ENCODE results near the gene ARL6IP6. TPM values are rescaled to one million over a fixed set of nuclear protein-coding genes. Genes with fewer than 3 reads are reported as not detected.
A peak's percentile ranks its signal among the peaks of the same experiment; 100 is the strongest.

The ARL6IP6 gene
- total and polyA plus RNA-seq, 2 experiments from 2014 or later: 49.1 to 65.4 TPM

DNA sequence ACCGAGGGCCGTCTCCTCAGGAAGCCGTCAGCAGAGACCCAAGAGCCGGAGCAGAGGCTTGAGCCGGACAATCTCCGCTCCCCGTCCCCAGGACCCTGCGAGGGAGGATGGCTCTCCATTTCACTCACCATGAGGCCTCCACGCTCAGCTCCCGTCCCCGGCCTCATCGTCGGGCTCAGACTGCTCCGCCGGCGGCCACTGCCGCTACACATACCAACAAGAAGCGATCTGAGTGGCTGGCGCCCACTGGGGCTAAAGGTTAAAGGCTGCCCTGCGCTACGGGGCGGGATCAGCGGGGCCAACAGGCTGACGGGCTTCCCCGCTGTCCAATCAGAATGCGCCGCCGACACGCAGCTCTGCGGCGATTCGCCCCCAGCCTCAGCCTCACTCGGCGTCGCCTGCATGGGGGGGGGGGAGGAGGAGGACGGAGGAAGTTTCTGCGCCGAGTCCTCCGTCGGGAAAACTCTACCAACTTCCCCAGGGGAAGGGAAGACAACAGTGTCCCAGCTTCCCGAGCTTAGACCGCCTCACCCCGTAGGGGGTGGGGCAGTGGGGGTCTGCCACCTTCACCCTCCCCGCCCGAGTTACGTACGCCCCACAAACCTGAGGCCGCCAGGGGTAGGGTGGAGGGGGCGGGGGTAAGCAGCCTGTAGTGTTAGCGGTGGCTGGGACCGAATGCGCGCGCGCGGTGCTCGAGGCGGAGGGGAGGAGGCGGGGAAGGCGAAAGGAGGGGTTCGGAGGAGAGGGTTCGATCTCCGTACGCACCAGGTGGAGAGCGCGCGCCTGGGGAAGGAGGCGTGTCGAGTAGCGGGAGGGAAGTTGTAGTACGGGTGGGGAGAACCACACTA is 968 bp upstream of the ARL6IP6 start, which contains the start of gene PRPF40A (continued):
- TF ChIP-seq, protein P1, sequence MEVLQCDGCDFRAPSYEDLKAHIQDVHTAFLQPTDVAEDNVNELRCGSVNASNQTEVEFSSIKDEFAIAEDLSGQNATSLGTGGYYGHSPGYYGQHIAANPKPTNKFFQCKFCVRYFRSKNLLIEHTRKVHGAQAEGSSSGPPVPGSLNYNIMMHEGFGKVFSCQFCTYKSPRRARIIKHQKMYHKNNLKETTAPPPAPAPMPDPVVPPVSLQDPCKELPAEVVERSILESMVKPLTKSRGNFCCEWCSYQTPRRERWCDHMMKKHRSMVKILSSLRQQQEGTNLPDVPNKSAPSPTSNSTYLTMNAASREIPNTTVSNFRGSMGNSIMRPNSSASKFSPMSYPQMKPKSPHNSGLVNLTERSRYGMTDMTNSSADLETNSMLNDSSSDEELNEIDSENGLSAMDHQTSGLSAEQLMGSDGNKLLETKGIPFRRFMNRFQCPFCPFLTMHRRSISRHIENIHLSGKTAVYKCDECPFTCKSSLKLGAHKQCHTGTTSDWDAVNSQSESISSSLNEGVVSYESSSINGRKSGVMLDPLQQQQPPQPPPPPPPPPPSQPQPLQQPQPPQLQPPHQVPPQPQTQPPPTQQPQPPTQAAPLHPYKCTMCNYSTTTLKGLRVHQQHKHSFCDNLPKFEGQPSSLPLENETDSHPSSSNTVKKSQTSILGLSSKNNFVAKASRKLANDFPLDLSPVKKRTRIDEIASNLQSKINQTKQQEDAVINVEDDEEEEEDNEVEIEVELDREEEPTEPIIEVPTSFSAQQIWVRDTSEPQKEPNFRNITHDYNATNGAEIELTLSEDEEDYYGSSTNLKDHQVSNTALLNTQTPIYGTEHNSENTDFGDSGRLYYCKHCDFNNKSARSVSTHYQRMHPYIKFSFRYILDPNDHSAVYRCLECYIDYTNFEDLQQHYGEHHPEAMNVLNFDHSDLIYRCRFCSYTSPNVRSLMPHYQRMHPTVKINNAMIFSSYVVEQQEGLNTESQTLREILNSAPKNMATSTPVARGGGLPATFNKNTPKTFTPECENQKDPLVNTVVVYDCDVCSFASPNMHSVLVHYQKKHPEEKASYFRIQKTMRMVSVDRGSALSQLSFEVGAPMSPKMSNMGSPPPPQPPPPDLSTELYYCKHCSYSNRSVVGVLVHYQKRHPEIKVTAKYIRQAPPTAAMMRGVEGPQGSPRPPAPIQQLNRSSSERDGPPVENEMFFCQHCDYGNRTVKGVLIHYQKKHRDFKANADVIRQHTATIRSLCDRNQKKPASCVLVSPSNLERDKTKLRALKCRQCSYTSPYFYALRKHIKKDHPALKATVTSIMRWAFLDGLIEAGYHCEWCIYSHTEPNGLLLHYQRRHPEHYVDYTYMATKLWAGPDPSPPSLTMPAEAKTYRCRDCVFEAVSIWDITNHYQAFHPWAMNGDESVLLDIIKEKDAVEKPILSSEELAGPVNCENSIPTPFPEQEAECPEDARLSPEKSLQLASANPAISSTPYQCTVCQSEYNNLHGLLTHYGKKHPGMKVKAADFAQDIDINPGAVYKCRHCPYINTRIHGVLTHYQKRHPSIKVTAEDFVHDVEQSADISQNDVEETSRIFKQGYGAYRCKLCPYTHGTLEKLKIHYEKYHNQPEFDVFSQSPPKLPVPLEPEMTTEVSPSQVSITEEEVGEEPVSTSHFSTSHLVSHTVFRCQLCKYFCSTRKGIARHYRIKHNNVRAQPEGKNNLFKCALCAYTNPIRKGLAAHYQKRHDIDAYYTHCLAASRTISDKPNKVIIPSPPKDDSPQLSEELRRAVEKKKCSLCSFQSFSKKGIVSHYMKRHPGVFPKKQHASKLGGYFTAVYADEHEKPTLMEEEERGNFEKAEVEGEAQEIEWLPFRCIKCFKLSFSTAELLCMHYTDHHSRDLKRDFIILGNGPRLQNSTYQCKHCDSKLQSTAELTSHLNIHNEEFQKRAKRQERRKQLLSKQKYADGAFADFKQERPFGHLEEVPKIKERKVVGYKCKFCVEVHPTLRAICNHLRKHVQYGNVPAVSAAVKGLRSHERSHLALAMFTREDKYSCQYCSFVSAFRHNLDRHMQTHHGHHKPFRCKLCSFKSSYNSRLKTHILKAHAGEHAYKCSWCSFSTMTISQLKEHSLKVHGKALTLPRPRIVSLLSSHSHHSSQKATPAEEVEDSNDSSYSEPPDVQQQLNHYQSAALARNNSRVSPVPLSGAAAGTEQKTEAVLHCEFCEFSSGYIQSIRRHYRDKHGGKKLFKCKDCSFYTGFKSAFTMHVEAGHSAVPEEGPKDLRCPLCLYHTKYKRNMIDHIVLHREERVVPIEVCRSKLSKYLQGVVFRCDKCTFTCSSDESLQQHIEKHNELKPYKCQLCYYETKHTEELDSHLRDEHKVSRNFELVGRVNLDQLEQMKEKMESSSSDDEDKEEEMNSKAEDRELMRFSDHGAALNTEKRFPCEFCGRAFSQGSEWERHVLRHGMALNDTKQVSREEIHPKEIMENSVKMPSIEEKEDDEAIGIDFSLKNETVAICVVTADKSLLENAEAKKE (CRISPR knock-in tag; IDR thresholded peaks at IDR 0.05): no peak
- no peak for TF ChIP-seq ZNF114 (CRISPR knock-in tag; IDR thresholded peaks at IDR 0.05)

DNA sequence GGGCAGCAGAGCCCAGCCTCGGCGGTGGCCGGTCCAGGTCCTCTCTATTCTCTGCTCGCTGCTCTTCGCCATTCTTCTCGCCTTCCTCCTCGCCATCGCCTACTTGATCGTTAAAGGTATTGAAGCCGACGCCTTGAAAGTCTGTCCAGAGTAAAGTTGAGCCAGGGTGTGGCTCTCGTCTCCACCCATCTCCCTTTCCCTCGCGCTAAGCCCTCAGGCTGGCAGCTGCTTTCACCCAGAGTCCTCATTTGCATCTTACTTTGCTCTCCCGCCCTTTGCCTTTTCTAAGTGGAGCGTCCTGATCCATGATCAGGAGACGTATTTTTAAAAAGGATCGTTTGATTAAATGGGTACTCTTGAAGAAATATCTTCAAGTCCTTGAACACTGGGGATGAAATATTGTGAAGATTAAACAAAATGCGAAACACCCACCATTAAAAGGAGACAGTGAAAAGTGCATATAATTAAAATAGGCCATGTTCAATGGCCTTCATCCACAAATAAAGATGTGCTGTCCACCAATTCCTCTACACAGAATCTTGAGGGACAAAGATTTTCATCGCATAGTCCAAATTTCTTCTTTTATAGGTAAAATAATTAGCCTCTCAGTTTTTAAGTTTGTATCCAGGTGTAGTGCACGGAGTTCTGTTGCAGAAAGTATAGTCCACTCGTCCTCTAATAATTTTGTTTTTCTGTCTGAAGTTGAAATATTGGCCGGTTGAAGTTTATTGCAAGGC is 657 bp downstream of the ARL6IP6 start:
- Histone ChIP-seq H4K20me1 (replicated peaks; ENCODE audit: insufficient read depth) (peaks cover 16% of the 10 kb centered on the region), H3K4me2 (peak overlapping the region; percentile 82), H2AFZ (peak overlapping the region; percentile 74; the same call in 1 of the 2 replicates), H3K27me3 (ENCODE audit: insufficient read depth) (no peaks in the 10 kb centered on the region), H3K27ac (ENCODE audit: low read depth) (peak overlapping the region; percentile 98), H3K4me3 (peak overlapping the region; percentile 94), H3K4me1 (ENCODE audit: insufficient read depth) (peaks cover 11% of the 10 kb centered on the region), H3K36me3 (ENCODE audit: insufficient read depth) (peaks cover 9% of the 10 kb centered on the region; the same call in 1 of the 2 replicates), H3K79me2 (replicated peaks; ENCODE audit: insufficient read depth) (peaks cover 82% of the 10 kb centered on the region), H3F3A (replicated peaks; ENCODE audit: low read depth) (no peaks in the 10 kb centered on the region), H3K9me2 (ENCODE audit: insufficient read depth) (no peaks in the 10 kb centered on the region)
- Mint-ChIP-seq H3K27ac (peak overlapping the region; percentile 99), H3K4me3 (peak overlapping the region; percentile 96), H3K9me3 (no peaks in the 10 kb centered on the region; the same call in 1 of the 3 replicates), H3K36me3 (ENCODE audit: low read depth) (peaks cover 44% of the 10 kb centered on the region), H3K4me1 (peaks cover 18% of the 10 kb centered on the region), H3K27me3 (ENCODE audit: insufficient read depth, low read depth, poor library complexity) (peaks cover 12% of the 10 kb centered on the region)
- DNase-seq (ENCODE audit: low spot score) (peak; percentile 79), ATAC-seq (peak; percentile 34)
- no peak for TF ChIP-seq EZH2 (IDR thresholded peaks at IDR 0.05; ENCODE audit: low read depth, unreplicated experiment)
- TF ChIP-seq, protein P1 (CRISPR knock-in tag; IDR thresholded peaks at IDR 0.05): no peak
